H1 (cell line): ENCODE results near the gene RNF151. TPM values are rescaled to one million over a fixed set of nuclear protein-coding genes. Genes with fewer than 3 reads are reported as not detected.

ENCODE experiments used
- CTCF ChIA-PET: fragments of 300-600 bp; sonication (Branson Sonifier 250); formaldehyde crosslinking; loops from one replicate; lab custom pipeline; 2021; ENCODE audit not compliant: partially characterized antibody; lab: Charles Lee
- POLR2A ChIA-PET: fragments of 300-600 bp; sonication (Branson Sonifier 250); formaldehyde crosslinking; loops from one replicate; lab custom pipeline; 2021; ENCODE audit warnings: inconsistent platforms; ENCODE audit not compliant: partially characterized antibody; lab: Charles Lee
- DNase-seq, 2 experiments: peaks; one replicate each; pipeline versions ENCODE4 v3.0.0 to v3.0.0-alpha.2; 2010 to 2022; ENCODE audit warnings: low spot score in 2 of 2, low read depth in 1 of 2, mixed read lengths in 1 of 2
- FAIRE-seq: peaks from 2 replicates; lab custom pipeline; 2011; peaks lifted over from hg19 to GRCh38; lab: Jason Lieb, UNC
- H2AFZ ChIP-seq: 2 replicates; pipeline ENCODE4 v1.8.1; 2012; ENCODE audit warnings: low read length, inconsistent platforms
- H2AK5ac ChIP-seq: 2 replicates; pipeline ENCODE4 v1.6.1; 2013; ENCODE audit warnings: low read depth, low read length
- H2BK120ac ChIP-seq: replicated peaks from 2 replicates; pipeline ENCODE3; 2013; ENCODE audit warnings: low read depth, low read length, inconsistent platforms
- H2BK12ac ChIP-seq: 2 replicates; pipeline ENCODE4 v1.6.1; 2013; ENCODE audit warnings: low read depth, low read length
- H2BK15ac ChIP-seq: 2 replicates; pipeline ENCODE4 v1.6.1; 2013; ENCODE audit warnings: low read length
- H2BK20ac ChIP-seq: 2 replicates; pipeline ENCODE4 v1.6.1; 2013; ENCODE audit warnings: low read length
- H2BK5ac ChIP-seq: 2 replicates; pipeline ENCODE4 v1.6.1; 2013; ENCODE audit warnings: low read depth, low read length
- H3K14ac ChIP-seq: 2 replicates; pipeline ENCODE4 v1.6.1; 2013; ENCODE audit warnings: inconsistent platforms; ENCODE audit not compliant: insufficient read length
- H3K18ac ChIP-seq: 2 replicates; pipeline ENCODE4 v1.6.1; 2013; ENCODE audit warnings: low read length; ENCODE audit errors: extremely low read depth
- H3K23ac ChIP-seq: 2 replicates; pipeline ENCODE4 v1.6.1; 2013; ENCODE audit warnings: inconsistent platforms; ENCODE audit not compliant: insufficient read length
- H3K23me2 ChIP-seq: 2 replicates; pipeline ENCODE4 v1.6.1; 2013; ENCODE audit warnings: low read depth, low read length
- H3K27ac ChIP-seq: 2 replicates; pipeline ENCODE4 v1.6.1; 2011; ENCODE audit warnings: low read depth, low read length, inconsistent platforms
- H3K27me3 ChIP-seq, 4 experiments: replicated peaks in 1 of 4; 1 replicate in 1 of 4; 2 replicates in 3 of 4; pipeline versions ENCODE4 v1.6.1 to v1.8.1; 2011 to 2013; ENCODE audit warnings: low read length in 3 of 4, mild to moderate bottlenecking in 3 of 4, inconsistent platforms in 2 of 4, mixed read lengths in 2 of 4, moderate library complexity in 1 of 4; ENCODE audit not compliant: control insufficient read depth in 3 of 4, insufficient read depth in 3 of 4; ENCODE audit errors: extremely low read depth in 1 of 4
- H3K36me3 ChIP-seq, 4 experiments: 2 replicates each; pipeline versions ENCODE4 v1.6.1 to v1.8.1; 2011 to 2013; ENCODE audit warnings: mild to moderate bottlenecking in 4 of 4, low read length in 3 of 4, moderate library complexity in 2 of 4, control low read depth in 1 of 4, inconsistent platforms in 1 of 4; ENCODE audit not compliant: insufficient read depth in 4 of 4, control insufficient read depth in 2 of 4
- H3K4ac ChIP-seq: replicated peaks from 2 replicates; pipeline ENCODE3; 2013; ENCODE audit warnings: low read length, low read depth, mixed read lengths, inconsistent platforms; ENCODE audit not compliant: insufficient read length
- H3K4me1 ChIP-seq, 4 experiments: replicated peaks in 1 of 4; 1 replicate in 1 of 4; 2 replicates in 3 of 4; pipeline versions ENCODE4 v1.6.1 to v1.8.1; 2011 to 2013; ENCODE audit warnings: low read length in 3 of 4, inconsistent platforms in 2 of 4, mixed read lengths in 1 of 4; ENCODE audit not compliant: insufficient read depth in 4 of 4, control insufficient read depth in 3 of 4
- H3K4me2 ChIP-seq, 2 experiments: 2 replicates each; pipeline versions ENCODE4 v1.6.1 to v1.8.1; 2011 to 2013; ENCODE audit warnings: low read depth in 2 of 2, low read length in 2 of 2, control low read depth in 1 of 2, inconsistent platforms in 1 of 2, mild to moderate bottlenecking in 1 of 2; ENCODE audit not compliant: insufficient read depth in 1 of 2
- H3K4me3 ChIP-seq, 4 experiments: fragments of 200-600, 300-600 bp in 1 of 4; sonication (generic), shearing (Covaris generic), sonication (Bioruptor Twin) in 1 of 4; 2 replicates each; pipeline versions ENCODE4 v1.5.1 to v1.8.1; 2011 to 2016; ENCODE audit warnings: low read length in 4 of 4, low read depth in 3 of 4, control low read depth in 2 of 4, inconsistent platforms in 2 of 4, mild to moderate bottlenecking in 2 of 4, mixed read lengths in 1 of 4, moderate library complexity in 1 of 4; ENCODE audit not compliant: insufficient read depth in 2 of 4; ENCODE audit errors: extremely low read depth in 1 of 4
- H3K56ac ChIP-seq: replicated peaks from 2 replicates; pipeline ENCODE3; 2013; ENCODE audit warnings: low read depth, mild to moderate bottlenecking, mixed read lengths, low read length, inconsistent platforms; ENCODE audit not compliant: insufficient read length
- H3K79me1 ChIP-seq: 2 replicates; pipeline ENCODE4 v1.6.1; 2013; ENCODE audit warnings: low read depth, low read length, control low read depth
- H3K79me2 ChIP-seq, 2 experiments: 2 replicates each; pipeline versions ENCODE4 v1.6.1 to v1.8.1; 2012 to 2013; ENCODE audit warnings: low read length in 2 of 2, mild to moderate bottlenecking in 2 of 2, inconsistent platforms in 1 of 2; ENCODE audit not compliant: insufficient read depth in 2 of 2, control insufficient read depth in 1 of 2
- H3K9ac ChIP-seq, 4 experiments: replicated peaks in 1 of 4; 1 replicate in 1 of 4; 2 replicates in 3 of 4; pipeline versions ENCODE4 v1.6.1 to v1.8.1; 2011 to 2013; ENCODE audit warnings: low read depth in 3 of 4, low read length in 3 of 4, control low read depth in 2 of 4, mild to moderate bottlenecking in 2 of 4, moderate library complexity in 2 of 4, inconsistent platforms in 1 of 4; ENCODE audit errors: extremely low read depth in 1 of 4
- H3K9me3 ChIP-seq, 2 experiments: 2 replicates each; pipeline versions ENCODE4 v1.6.1 to v1.8.1; 2012 to 2013; ENCODE audit warnings: mild to moderate bottlenecking in 2 of 2, moderate library complexity in 2 of 2, control low read depth in 1 of 2, inconsistent platforms in 1 of 2, low read depth in 1 of 2, low read length in 1 of 2, mixed read lengths in 1 of 2; ENCODE audit not compliant: insufficient read depth in 2 of 2
- H4K20me1 ChIP-seq, 2 experiments: replicated peaks in 1 of 2; 2 replicates each; pipeline versions ENCODE3 to v1.8.1; 2011 to 2013; ENCODE audit warnings: inconsistent platforms in 2 of 2, low read length in 2 of 2, mild to moderate bottlenecking in 1 of 2; ENCODE audit not compliant: insufficient read depth in 2 of 2, control insufficient read depth in 1 of 2
- H4K5ac ChIP-seq: 2 replicates; pipeline ENCODE4 v1.6.1; 2013; ENCODE audit warnings: low read length, low read depth, mixed read lengths, inconsistent platforms; ENCODE audit not compliant: insufficient read length
- H4K8ac ChIP-seq: 2 replicates; pipeline ENCODE4 v1.8.0; 2013; ENCODE audit warnings: mild to moderate bottlenecking, moderate library complexity, low read length, inconsistent platforms; ENCODE audit not compliant: insufficient read depth; ENCODE audit errors: extremely low read depth
- H4K91ac ChIP-seq: replicated peaks from 2 replicates; pipeline ENCODE3; 2013; ENCODE audit warnings: low read length, mixed read lengths, inconsistent platforms; ENCODE audit not compliant: insufficient read length
- ASH2L ChIP-seq: fragments of 200-600, 300-600 bp; sonication (generic); IDR thresholded peaks from one replicate; pipeline ENCODE4 v1.7.1; 2017; ENCODE audit warnings: low read length
- BACH1 ChIP-seq: IDR thresholded peaks from 2 replicates; pipeline ENCODE4 v1.6.1; 2012; ENCODE audit warnings: low read length, improper control_type of control experiment
- CBX8 ChIP-seq: fragments of 300-800, 300-1000 bp; sonication (generic); IDR thresholded peaks from 2 replicates; pipeline ENCODE4 v1.7.1; 2016; ENCODE audit warnings: low read depth, low read length, borderline replicate concordance
- CHD2 ChIP-seq: IDR thresholded peaks from 2 replicates; pipeline ENCODE4 v1.6.1; 2012; ENCODE audit warnings: low read length, improper control_type of control experiment
- EZH2 ChIP-seq: fragments of 200-600 bp; sonication (generic); IDR thresholded peaks from 2 replicates; pipeline ENCODE4 v1.7.1; 2012; ENCODE audit warnings: low read depth, mild to moderate bottlenecking, moderate library complexity, low read length, inconsistent platforms; ENCODE audit not compliant: severe bottlenecking
- FOSL1 ChIP-seq: IDR thresholded peaks from 2 replicates; pipeline ENCODE4 v1.6.1; 2011; ENCODE audit warnings: mild to moderate bottlenecking, low read depth, low read length, moderate library complexity; ENCODE audit not compliant: insufficient read depth
- HDAC2 ChIP-seq, 2 experiments: fragments of 300-600 bp in 1 of 2; sonication (generic) in 1 of 2; IDR thresholded peaks; 2 replicates each; pipeline ENCODE4 v1.6.1; 2011 to 2012; ENCODE audit warnings: low read depth in 2 of 2, low read length in 2 of 2, mild to moderate bottlenecking in 2 of 2, moderate library complexity in 2 of 2, borderline replicate concordance in 1 of 2, inconsistent platforms in 1 of 2
- RAD21 ChIP-seq, 2 experiments: IDR thresholded peaks in 1 of 2; conservative IDR thresholded peaks in 1 of 2; 2 replicates each; pipeline ENCODE4 v1.6.1; 2011; ENCODE audit warnings: low read depth in 2 of 2, low read length in 2 of 2, improper control_type of control experiment in 1 of 2, inconsistent platforms in 1 of 2, mild to moderate bottlenecking in 1 of 2, moderate library complexity in 1 of 2
- RBBP5 ChIP-seq: IDR thresholded peaks from 2 replicates; pipeline ENCODE4 v1.7.1; 2012; ENCODE audit warnings: low read depth, mild to moderate bottlenecking, inconsistent platforms, low read length, moderate library complexity, borderline replicate concordance
- SAP30 ChIP-seq: fragments of 300-600 bp; sonication (generic); IDR thresholded peaks from 2 replicates; pipeline ENCODE4 v1.7.1; 2012; ENCODE audit warnings: low read length, moderate library complexity, mild to moderate bottlenecking, inconsistent platforms; ENCODE audit not compliant: insufficient read depth, insufficient replicate concordance
- SP1 ChIP-seq: IDR thresholded peaks from 2 replicates; pipeline ENCODE4 v1.6.1; 2011; ENCODE audit warnings: low read depth, low read length
- TAF7 ChIP-seq: optimal IDR thresholded peaks from 2 replicates; pipeline ENCODE3; 2011; ENCODE audit warnings: low read depth, mild to moderate bottlenecking, inconsistent platforms, low read length, moderate library complexity, borderline replicate concordance
- WGBS, 2 experiments: shearing (Covaris generic) in 1 of 2; methylation state at CpG; one replicate each; pipeline versions ENCODE4 v1.1.6 to v1.1.7; 2013 to 2015; ENCODE audit warnings: low lambda C conversion rate in 2 of 2, mixed read lengths in 2 of 2, inconsistent platforms in 1 of 2, low coverage in 1 of 2, missing lambda C conversion rate in 1 of 2; ENCODE audit not compliant: insufficient replicate concordance in 2 of 2, insufficient coverage in 1 of 2, insufficient read length in 1 of 2; ENCODE audit errors: extremely low coverage in 1 of 2, missing lambda C conversion rate in 1 of 2; 5-methylcytosine and 5-hydroxymethylcytosine counted together
- polyA plus RNA-seq, 7 experiments: library from polyadenylated mRNA; depleted of rRNA in 3 of 7; stranded (reverse) in 5 of 7; unstranded in 2 of 7; fragments of >200 nt in 5 of 7; fragments of 200-250 nt in 2 of 7; gene quantifications; 1 replicate in 5 of 7; 2 replicates in 1 of 7; 4 replicates in 1 of 7; pipeline versions ENCODE4 v1.2.1 to v1.2.3, GENCODE V29; 2011 to 2013; ENCODE audit warnings: missing spikeins in 2 of 7, mixed read lengths in 2 of 7
- total RNA-seq: library from RNA; stranded (reverse); fragmentation: NEBNext Ultra II Directional; extraction: Animal tissue kit (Norgen Biotek cat#: 25700); gene quantifications from 2 replicates; pipeline ENCODE4 v1.2.1, GENCODE V29; 2021

Gene RNF151
- total and polyA plus RNA-seq, 2 of the 8 experiments (the other 6 are each of a cell fraction or from before 2014, with no cell fraction given), result not detected

GRCh38 chr16:2005646-2006045, 39.0 kb downstream of the RNF151 start:
- no peaks in the 10 kb centered on the region for H3K27me3 ChIP-seq
- H3K18ac ChIP-seq, result no peak overlapping the region
- peaks cover 14 to 27% (median 20%) of the 10 kb centered on the region in 4 experiments for H3K36me3 ChIP-seq
- no peak overlapping the region for H3K4ac ChIP-seq
- no peak for FAIRE-seq
- 89% methylated on average over 20 of the region's 21 CpGs; no CpG with 5 or more reads in 1 of the 2 experiments for WGBS, 2 experiments
- POLR2A ChIA-PET, result interaction anchor here (0.6 to 4.7 kb wide), 11 partner anchors 9 to 1263 kb away, joined by 3 to 37 read pairs (median 7); partner anchors contain the start of genes RNF151, RPS2, SYNGR3 and TRAF7
- H3K4me2 ChIP-seq, result no peak overlapping the region
- no peak overlapping the region for H3K27ac ChIP-seq
- H4K5ac ChIP-seq, result no peak overlapping the region
- peaks cover 29 to 62% of the 10 kb centered on the region in 2 experiments for H4K20me1 ChIP-seq
- H2BK15ac ChIP-seq, result no peak overlapping the region
- peak overlapping the region; percentile 35; the same call in 1 of the 2 replicates for H2BK5ac ChIP-seq
- H3K79me2 ChIP-seq, result peaks cover 22 to 52% of the 10 kb centered on the region in 2 experiments; a peak in 3 of 4 replicates
- H3K23me2 ChIP-seq, result peaks cover 12% of the 10 kb centered on the region; the same call in 1 of the 2 replicates
- no peak overlapping the region for H3K4me3 ChIP-seq
- H2AK5ac ChIP-seq, result no peak overlapping the region
- no peak overlapping the region for H3K23ac ChIP-seq
- H3K56ac ChIP-seq, result no peak overlapping the region
- no peak overlapping the region for H4K8ac ChIP-seq
- H3K9ac ChIP-seq, result no peak overlapping the region
- CTCF ChIA-PET, result interaction anchor here (0.7 to 4.3 kb wide), 17 partner anchors 7 to 147 kb away, joined by 3 to 55 read pairs (median 9); partner anchors contain the start of genes NPW, NTHL1, SYNGR3 and TSC2
- H3K79me1 ChIP-seq, result peaks cover 9% of the 10 kb centered on the region; the same call in 1 of the 2 replicates
- no peaks in the 10 kb centered on the region for H3K9me3 ChIP-seq
- peaks cover 3 to 38% (median 22%) of the 10 kb centered on the region in 4 experiments for H3K4me1 ChIP-seq
- H3K14ac ChIP-seq, result no peak overlapping the region
- no peak overlapping the region for H2BK120ac ChIP-seq
- DNase-seq, result no peak
- H2AFZ ChIP-seq, result no peak overlapping the region
- no peak overlapping the region for H2BK20ac ChIP-seq
- H2BK12ac ChIP-seq, result no peak overlapping the region
- H4K91ac ChIP-seq, result no peak overlapping the region
- TF ChIP-seq SP1, result no peak
- no peak for TF ChIP-seq SAP30
- TF ChIP-seq TAF7, result no peak
- TF ChIP-seq CHD2, result no peak
- no peak for TF ChIP-seq FOSL1
- TF ChIP-seq HDAC2 (IDR thresholded peaks at IDR 0.05; ENCODE audit: borderline replicate concordance in 1 of 2, low read depth in 2 of 2, low read length in 2 of 2), result no peak
- TF ChIP-seq RBBP5, result no peak
- no peak for TF ChIP-seq CBX8
- no peak for TF ChIP-seq ASH2L
- no peak for TF ChIP-seq EZH2
- no peak for TF ChIP-seq BACH1
- TF ChIP-seq RAD21 (IDR thresholded peaks at IDR 0.05 in 1 of 2, conservative IDR thresholded peaks at IDR 0.05 in 1 of 2; ENCODE audit: low read depth in 2 of 2, low read length in 2 of 2), result peak; percentile 67 to 76
